Measurements from ENCODE around the gene DCAF11. TPM values are rescaled to one million over a fixed set of nuclear protein-coding genes. Genes with fewer than 3 reads are reported as not detected.
A peak's percentile ranks its signal among the peaks of the same experiment; 100 is the strongest.

DCAF11 gene
- total and polyA plus RNA-seq, 2 of the 13 experiments (the other 11 are each of a cell fraction or from before 2014, with no cell fraction given): 150 to 257 TPM

DNA sequence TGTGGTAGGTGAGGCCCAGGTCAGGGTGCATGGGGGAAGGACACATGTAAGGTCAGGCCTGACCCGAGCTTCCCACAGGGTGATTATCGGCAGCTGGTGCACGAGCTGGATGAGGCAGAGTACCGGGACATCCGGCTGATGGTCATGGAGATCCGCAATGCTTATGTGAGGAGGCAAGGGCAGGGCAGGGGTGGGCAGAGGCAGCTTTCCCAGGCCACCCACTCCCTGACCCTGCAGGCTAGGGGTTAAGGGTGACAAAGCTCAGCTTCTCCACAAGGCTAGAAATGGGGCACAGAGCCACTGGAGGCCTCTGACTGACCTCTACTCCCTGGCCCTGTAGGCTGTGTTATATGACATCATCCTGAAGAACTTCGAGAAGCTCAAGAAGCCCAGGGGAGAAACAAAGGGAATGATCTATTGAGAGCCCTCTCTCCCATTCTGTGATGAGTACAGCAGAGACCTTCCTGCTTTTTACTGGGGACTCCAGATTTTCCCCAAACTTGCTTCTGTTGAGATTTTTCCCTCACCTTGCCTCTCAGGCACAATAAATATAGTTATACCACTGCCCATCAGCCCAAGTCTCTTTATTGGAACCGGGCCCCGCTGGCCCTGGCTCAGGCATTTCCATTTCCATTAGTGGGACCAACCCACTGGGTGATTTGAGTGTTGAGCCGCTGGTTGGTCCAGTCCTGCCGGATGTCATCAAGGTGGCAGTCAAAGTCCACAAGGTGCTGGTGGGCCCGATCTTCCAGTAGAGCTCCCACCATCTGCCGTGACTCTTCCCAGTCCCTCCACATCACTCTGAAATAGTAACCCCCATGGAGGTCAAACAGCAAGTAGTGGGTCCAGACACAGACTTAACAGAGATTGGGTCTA, 24.1 kb downstream of the DCAF11 start (continued):
- no peak for TF ChIP-seq PREB (CRISPR knock-in tag; IDR thresholded peaks at IDR 0.05)
- no peak for TF ChIP-seq SETDB1 (CRISPR knock-in tag; IDR thresholded peaks at IDR 0.05; ENCODE audit: borderline replicate concordance)
- no peak for TF ChIP-seq ZNF597 (CRISPR knock-in tag; IDR thresholded peaks at IDR 0.05)
- TF ChIP-seq NFATC3 (CRISPR knock-in tag; IDR thresholded peaks at IDR 0.05): no peak
- no peak for TF ChIP-seq ZNF777 (CRISPR knock-in tag; IDR thresholded peaks at IDR 0.05)
- TF ChIP-seq ZNF431 (CRISPR knock-in tag; IDR thresholded peaks at IDR 0.05; ENCODE audit: borderline replicate concordance, low read depth): no peak
- TF ChIP-seq SMAD3 (CRISPR knock-in tag; IDR thresholded peaks at IDR 0.05): no peak
- TF ChIP-seq ZNF224 (CRISPR knock-in tag; IDR thresholded peaks at IDR 0.05): no peak
- TF ChIP-seq ZNF280B (CRISPR knock-in tag; IDR thresholded peaks at IDR 0.05; ENCODE audit: borderline replicate concordance): no peak
- no peak for TF ChIP-seq PRMT3 (CRISPR knock-in tag; IDR thresholded peaks at IDR 0.05; ENCODE audit: borderline replicate concordance, low read depth)
- no peak for TF ChIP-seq CEBPG (CRISPR knock-in tag; IDR thresholded peaks at IDR 0.05)
- TF ChIP-seq ATF6 (CRISPR knock-in tag; conservative IDR thresholded peaks at IDR 0.05): no peak
- TF ChIP-seq SALL2 (CRISPR knock-in tag; IDR thresholded peaks at IDR 0.05): no peak
- peak in 1 of 2 experiments; percentile 44; a peak in 1 of 4 replicates for TF ChIP-seq NR2F1 (CRISPR knock-in tag; IDR thresholded peaks at IDR 0.05)
- TF ChIP-seq ADNP (CRISPR knock-in tag; IDR thresholded peaks at IDR 0.05): no peak
- peak; percentile 44; the same call in 1 of the 2 replicates for TF ChIP-seq ZNF263 (CRISPR knock-in tag; IDR thresholded peaks at IDR 0.05)
- TF ChIP-seq ZFP82 (CRISPR knock-in tag; IDR thresholded peaks at IDR 0.05; ENCODE audit: borderline replicate concordance): no peak
- TF ChIP-seq CREB1 (IDR thresholded peaks at IDR 0.05): peak; percentile 15; the same call in 1 of the 2 replicates
- TF ChIP-seq CREB1 (CRISPR knock-in tag; IDR thresholded peaks at IDR 0.05): no peak
- no peak for TF ChIP-seq BATF2 (CRISPR knock-in tag; IDR thresholded peaks at IDR 0.05)
- TF ChIP-seq SPEN (CRISPR knock-in tag; IDR thresholded peaks at IDR 0.05; ENCODE audit: low read depth): no peak
- no peak for TF ChIP-seq CHD2 (IDR thresholded peaks at IDR 0.05; ENCODE audit: low read depth, low read length)
- peak; percentile 61; the same call in 1 of the 2 replicates for TF ChIP-seq GPN1 (CRISPR knock-in tag; IDR thresholded peaks at IDR 0.05; ENCODE audit: borderline replicate concordance)
